CD14-positive monocyte (primary cell): ENCODE measurements around the gene PGRMC1. TPM values are rescaled to one million over a fixed set of nuclear protein-coding genes. Genes with fewer than 3 reads are reported as not detected.

Experiments used
- DNase-seq, 3 donors: peaks; one replicate each; pipeline ENCODE4 v3.0.0-alpha.2; 2011 to 2022
- H2AFZ ChIP-seq: 2 replicates; pipeline ENCODE4 v1.6.0; 2012; ENCODE audit warnings: mild to moderate bottlenecking, low read depth, low read length, inconsistent platforms; ENCODE audit not compliant: insufficient read depth, poor library complexity, severe bottlenecking
- H3K27ac ChIP-seq, 2 donors: 1 replicate in 1 of 2; 2 replicates in 1 of 2; pipeline ENCODE4 v1.5.1; 2012 to 2013; ENCODE audit warnings: low read length in 2 of 2, control low read depth in 1 of 2, inconsistent platforms in 1 of 2, low read depth in 1 of 2, mild to moderate bottlenecking in 1 of 2
- H3K27me3 ChIP-seq, 2 donors: one replicate each; pipeline versions ENCODE4 v1.6.0 to v1.6.1; 2011 to 2013; ENCODE audit warnings: low read length in 2 of 2; ENCODE audit not compliant: control insufficient read depth in 2 of 2, insufficient read depth in 2 of 2
- H3K36me3 ChIP-seq, 2 donors: replicated peaks in 1 of 2; 1 replicate in 1 of 2; 2 replicates in 1 of 2; pipeline versions ENCODE4 v1.5.1 to v1.6.1; 2012 to 2013; ENCODE audit warnings: low read length in 2 of 2, control low read depth in 1 of 2, inconsistent platforms in 1 of 2, mild to moderate bottlenecking in 1 of 2; ENCODE audit not compliant: insufficient read depth in 2 of 2, control insufficient read depth in 1 of 2
- H3K4me1 ChIP-seq, 2 donors: 1 replicate in 1 of 2; 2 replicates in 1 of 2; pipeline versions ENCODE4 v1.5.1 to v1.6.1; 2012 to 2013; ENCODE audit warnings: low read length in 2 of 2, control low read depth in 1 of 2, inconsistent platforms in 1 of 2, mild to moderate bottlenecking in 1 of 2, moderate library complexity in 1 of 2; ENCODE audit not compliant: insufficient read depth in 2 of 2, control insufficient read depth in 1 of 2
- H3K4me2 ChIP-seq: replicated peaks from 2 replicates; pipeline ENCODE3; 2012; ENCODE audit warnings: low read length, moderate library complexity, mild to moderate bottlenecking; ENCODE audit not compliant: poor library complexity, severe bottlenecking; ENCODE audit errors: extremely low read depth
- H3K4me3 ChIP-seq, 3 experiments: fragments of 200-600 bp in 1 of 3; sonication (generic) in 1 of 3; replicated peaks in 1 of 3; 1 replicate in 2 of 3; 2 replicates in 1 of 3; pipeline ENCODE4 v1.5.1; 2011 to 2013; ENCODE audit warnings: low read length in 3 of 3, mild to moderate bottlenecking in 3 of 3, control low read depth in 2 of 3, low read depth in 2 of 3, inconsistent platforms in 1 of 3, moderate library complexity in 1 of 3
- H3K79me2 ChIP-seq: 2 replicates; pipeline ENCODE4 v1.6.0; 2012; ENCODE audit warnings: mild to moderate bottlenecking, control low read depth, inconsistent platforms, low read length, moderate library complexity; ENCODE audit not compliant: insufficient read depth
- H3K9ac ChIP-seq: 2 replicates; pipeline ENCODE4 v1.6.0; 2017; ENCODE audit warnings: low read length, mild to moderate bottlenecking; ENCODE audit not compliant: insufficient read depth, poor library complexity, severe bottlenecking
- H3K9me3 ChIP-seq, 2 donors: replicated peaks in 1 of 2; 1 replicate in 1 of 2; 2 replicates in 1 of 2; pipeline versions ENCODE4 v1.5.1 to v1.6.1; 2012 to 2013; ENCODE audit warnings: low read length in 2 of 2, control low read depth in 1 of 2; ENCODE audit not compliant: control insufficient read depth in 1 of 2, insufficient read depth in 1 of 2
- H4K20me1 ChIP-seq: 2 replicates; pipeline ENCODE4 v1.6.0; 2012; ENCODE audit warnings: mild to moderate bottlenecking, low read length, control low read depth, moderate library complexity; ENCODE audit not compliant: insufficient read depth
- H3K27ac Mint-ChIP-seq, 7 donors: one replicate each; pipeline ENCODE4 v1.8.0; 2020; ENCODE audit warnings: mild to moderate bottlenecking in 7 of 7, mixed read lengths in 7 of 7, moderate library complexity in 6 of 7, inconsistent platforms in 2 of 7
- H3K27me3 Mint-ChIP-seq, 3 donors: one replicate each; pipeline ENCODE4 v1.8.0; 2021 to 2022; ENCODE audit warnings: low read depth in 3 of 3, mild to moderate bottlenecking in 3 of 3, mixed read lengths in 3 of 3, moderate library complexity in 3 of 3, inconsistent platforms in 1 of 3
- H3K36me3 Mint-ChIP-seq, 2 donors: one replicate each; pipeline ENCODE4 v1.8.0; 2020; ENCODE audit warnings: mixed read lengths in 2 of 2, inconsistent platforms in 1 of 2, mild to moderate bottlenecking in 1 of 2
- H3K4me1 Mint-ChIP-seq: one replicate; pipeline ENCODE4 v1.8.0; 2020; ENCODE audit warnings: mild to moderate bottlenecking, mixed read lengths
- H3K4me3 Mint-ChIP-seq, 2 donors: one replicate each; pipeline ENCODE4 v1.8.0; 2020; ENCODE audit warnings: mild to moderate bottlenecking in 2 of 2, mixed read lengths in 2 of 2, moderate library complexity in 1 of 2
- H3K9me3 Mint-ChIP-seq, 7 donors: one replicate each; pipeline ENCODE4 v1.8.0; 2020 to 2022; ENCODE audit warnings: mixed read lengths in 7 of 7, mild to moderate bottlenecking in 6 of 7, moderate library complexity in 6 of 7, inconsistent platforms in 2 of 7
- CTCF ChIP-seq: fragments of 200-600 bp; IDR thresholded peaks from one replicate; pipeline ENCODE4 v1.8.0; 2022; ENCODE audit warnings: antibody characterized with exemption, mild to moderate bottlenecking
- intact Hi-C, 2 donors: fragments of 100-400 bp; cut with micrococcal nuclease; formaldehyde crosslinking; loops; one replicate each; pipeline versions ENCODE4 v1.15.0 to v1.15.1; 2023
- polyA plus RNA-seq, 3 donors: library from polyadenylated mRNA; depleted of rRNA in 1 of 3; unstranded in 2 of 3; stranded (reverse) in 1 of 3; fragments of 300-500 nt in 2 of 3; fragments of >200 nt in 1 of 3; fragmentation: Illumina TruSeq in 2 of 3; gene quantifications; 1 replicate in 2 of 3; 2 replicates in 1 of 3; pipeline ENCODE4 v1.2.3, GENCODE V29; 2012 to 2021

PGRMC1 gene
- polyA plus RNA-seq, 3 donors = 13.8 to 43.6 (median 39.4) TPM

DNA sequence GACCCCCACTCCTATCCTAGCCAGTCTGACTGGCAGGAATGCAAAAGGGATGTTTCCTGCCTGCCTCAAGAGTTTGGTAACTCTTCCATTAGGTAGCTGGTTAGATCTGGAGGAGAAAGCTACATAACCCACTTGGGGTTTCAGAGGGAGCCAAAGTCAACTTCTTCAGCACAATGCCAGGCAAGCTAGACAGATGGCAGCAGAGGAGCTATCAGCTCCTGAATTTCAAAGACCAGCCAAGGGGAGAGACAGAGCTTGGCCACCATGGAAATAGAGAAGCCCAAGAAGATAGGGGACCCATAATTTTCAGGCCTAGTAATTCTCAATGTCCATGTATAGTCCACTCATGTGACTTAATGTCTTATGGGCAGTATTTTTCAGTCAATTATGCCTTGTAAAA, 56.4 kb downstream of the PGRMC1 start:
- no peak overlapping the region for H2AFZ ChIP-seq
- H3K4me2 ChIP-seq = no peak overlapping the region
- no peaks in the 10 kb centered on the region for H3K9me3 ChIP-seq
- H4K20me1 ChIP-seq = no peaks in the 10 kb centered on the region
- Mint-ChIP-seq H3K27ac (peak overlapping the region in 1 of 7 donors; percentile 18), H3K9me3 (no peaks in the 10 kb centered on the region), H3K4me1 (peaks cover 10% of the 10 kb centered on the region), H3K27me3 (peaks cover 2 to 13% (median 6%) of the 10 kb centered on the region in 3 donors), H3K4me3 (no peak overlapping the region), H3K36me3 (no peaks in the 10 kb centered on the region)
- H3K27me3 ChIP-seq = no peaks in the 10 kb centered on the region
- no peaks in the 10 kb centered on the region for H3K4me1 ChIP-seq
- H3K36me3 ChIP-seq = no peaks in the 10 kb centered on the region
- no peak overlapping the region for H3K27ac ChIP-seq
- no peak for TF ChIP-seq CTCF
- H3K4me3 ChIP-seq = no peak overlapping the region
- intact Hi-C loops = no loop called here
- DNase-seq = no peak
- no peak overlapping the region for H3K9ac ChIP-seq
- no peaks in the 10 kb centered on the region for H3K79me2 ChIP-seq

Other genes starting within 250 kb of the PGRMC1 start
- not detected for gene CT47C1, start 163.3 kb upstream of the PGRMC1 start, polyA plus RNA-seq
- gene KIAA1210, start 108.5 kb upstream of the PGRMC1 start, polyA plus RNA-seq = not detected
- gene SLC25A43, start 163.1 kb downstream of the PGRMC1 start, polyA plus RNA-seq = 1 to 10 TPM; 6.8 to 9.2 (median 8.6) TPM
- 100 to 1,000 TPM; 436 to 491 (median 468) TPM for gene SLC25A5, start 232.2 kb downstream of the PGRMC1 start, polyA plus RNA-seq